ENCODE measurements around the gene TBC1D16. TPM values are rescaled to one million over a fixed set of nuclear protein-coding genes. Genes with fewer than 3 reads are reported as not detected.

Gene TBC1D16
- total and polyA plus RNA-seq, 11 donors = 5.3 to 22.1 (median 17.4) TPM

DNA sequence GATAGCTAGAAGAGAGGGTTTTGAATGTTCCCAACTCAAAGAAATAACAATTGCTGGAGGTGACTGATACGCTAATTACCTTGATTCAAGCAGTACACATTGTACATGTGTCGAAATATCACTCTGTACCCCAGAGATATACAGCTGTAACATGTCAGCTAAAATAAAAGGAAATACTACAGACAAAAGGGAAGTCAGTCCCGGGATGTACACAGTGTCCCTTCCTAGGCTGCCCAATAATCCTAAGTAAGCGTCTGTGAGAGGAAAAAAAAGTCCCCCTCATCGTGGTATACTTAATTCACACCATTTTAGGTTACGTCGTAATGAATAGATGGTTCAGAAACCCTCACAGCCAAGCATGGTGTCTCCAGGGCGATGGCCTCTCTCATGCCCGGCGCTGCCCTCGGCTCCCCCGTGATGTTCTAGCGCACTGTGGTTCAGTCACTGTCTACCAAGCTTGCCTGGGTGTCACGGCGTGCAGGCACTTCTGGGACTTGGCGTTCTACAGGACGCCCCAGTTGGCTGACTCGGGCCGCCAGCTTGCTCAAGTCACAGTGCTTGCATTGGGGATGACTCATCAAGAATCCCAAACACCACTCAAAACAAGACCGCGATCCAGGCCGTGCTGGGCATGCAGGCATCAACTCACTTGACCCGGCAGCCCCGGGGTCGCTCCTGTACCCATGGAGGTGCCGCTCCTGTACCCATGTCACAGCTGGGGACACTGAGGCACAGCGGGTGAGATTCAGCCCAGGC is 28.3 kb upstream of the TBC1D16 start:
- peak overlapping the region in 3 of 12 donors; percentile 4 to 78 (median 51) for H3K27ac ChIP-seq
- peak; percentile 28 to 61 (median 44) for ATAC-seq
- 81 to 89% (median 88%) methylated on average over 16 to 27 of the region's 27 CpGs for WGBS, 4 donors

GRCh38 chr17:80061421-80061820 is 25.7 kb upstream of the TBC1D16 start:
- intact Hi-C loops (cut with DNase I) = no loop called here
- Histone ChIP-seq H3K4me3 (no peak overlapping the region), H3K36me3 (peaks cover 0 to 15% (median 0%) of the 10 kb centered on the region in 9 donors), H3K4me1 (peaks cover 0 to 15% (median 0%) of the 10 kb centered on the region in 12 donors), H3K9me3 (no peaks in the 10 kb centered on the region), H3K27me3 (no peaks in the 10 kb centered on the region), H3K27ac (no peak overlapping the region)
- DNase-seq (no peak), ATAC-seq (no peak)
- WGBS, 4 donors = 83 to 93% (median 88%) methylated on average over 11 to 12 of the region's 12 CpGs
- TF ChIP-seq POLR2A (IDR thresholded peaks at IDR 0.05) = no peak
- TF ChIP-seq, protein P1, sequence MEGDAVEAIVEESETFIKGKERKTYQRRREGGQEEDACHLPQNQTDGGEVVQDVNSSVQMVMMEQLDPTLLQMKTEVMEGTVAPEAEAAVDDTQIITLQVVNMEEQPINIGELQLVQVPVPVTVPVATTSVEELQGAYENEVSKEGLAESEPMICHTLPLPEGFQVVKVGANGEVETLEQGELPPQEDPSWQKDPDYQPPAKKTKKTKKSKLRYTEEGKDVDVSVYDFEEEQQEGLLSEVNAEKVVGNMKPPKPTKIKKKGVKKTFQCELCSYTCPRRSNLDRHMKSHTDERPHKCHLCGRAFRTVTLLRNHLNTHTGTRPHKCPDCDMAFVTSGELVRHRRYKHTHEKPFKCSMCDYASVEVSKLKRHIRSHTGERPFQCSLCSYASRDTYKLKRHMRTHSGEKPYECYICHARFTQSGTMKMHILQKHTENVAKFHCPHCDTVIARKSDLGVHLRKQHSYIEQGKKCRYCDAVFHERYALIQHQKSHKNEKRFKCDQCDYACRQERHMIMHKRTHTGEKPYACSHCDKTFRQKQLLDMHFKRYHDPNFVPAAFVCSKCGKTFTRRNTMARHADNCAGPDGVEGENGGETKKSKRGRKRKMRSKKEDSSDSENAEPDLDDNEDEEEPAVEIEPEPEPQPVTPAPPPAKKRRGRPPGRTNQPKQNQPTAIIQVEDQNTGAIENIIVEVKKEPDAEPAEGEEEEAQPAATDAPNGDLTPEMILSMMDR (IDR thresholded peaks at IDR 0.05) = no peak

More for the DNA sequence above, 28.3 kb upstream of the TBC1D16 start:
- H3K4me3 ChIP-seq = no peak overlapping the region
- peaks cover 0 to 5% (median 0%) of the 10 kb centered on the region in 9 donors for H3K36me3 ChIP-seq
- DNase-seq = peak in 2 of 5 donors; percentile 48 to 56
- no peaks in the 10 kb centered on the region for H3K27me3 ChIP-seq
- intact Hi-C loops (cut with DNase I) = no loop called here
- H3K4me1 ChIP-seq = peaks cover 0 to 24% (median 7%) of the 10 kb centered on the region in 12 donors
- H3K9me3 ChIP-seq = no peaks in the 10 kb centered on the region
- no peak for TF ChIP-seq POLR2A (IDR thresholded peaks at IDR 0.05)
- TF ChIP-seq, protein P1 (IDR thresholded peaks at IDR 0.05) = no peak

- ATAC-seq (no peak), DNase-seq (no peak)
- H3K4me1 ChIP-seq = peaks cover 0 to 15% (median 0%) of the 10 kb centered on the region in 12 donors
- peaks cover 0 to 15% (median 3%) of the 10 kb centered on the region in 9 donors for H3K36me3 ChIP-seq
- no peak overlapping the region for H3K27ac ChIP-seq
- H3K27me3 ChIP-seq = no peaks in the 10 kb centered on the region
- H3K4me3 ChIP-seq = no peak overlapping the region
- 85 to 92% (median 91%) methylated on average over 4 of the region's 4 CpGs for WGBS, 4 donors
- TF ChIP-seq, protein P1 (IDR thresholded peaks at IDR 0.05) = no peak
- no peak for TF ChIP-seq POLR2A (IDR thresholded peaks at IDR 0.05)
- intact Hi-C loops (cut with DNase I) = no loop called here
- H3K9me3 ChIP-seq = no peaks in the 10 kb centered on the region
Observed at GRCh38 chr17:80060644-80061043, 25.0 kb upstream of the TBC1D16 start.

DNA sequence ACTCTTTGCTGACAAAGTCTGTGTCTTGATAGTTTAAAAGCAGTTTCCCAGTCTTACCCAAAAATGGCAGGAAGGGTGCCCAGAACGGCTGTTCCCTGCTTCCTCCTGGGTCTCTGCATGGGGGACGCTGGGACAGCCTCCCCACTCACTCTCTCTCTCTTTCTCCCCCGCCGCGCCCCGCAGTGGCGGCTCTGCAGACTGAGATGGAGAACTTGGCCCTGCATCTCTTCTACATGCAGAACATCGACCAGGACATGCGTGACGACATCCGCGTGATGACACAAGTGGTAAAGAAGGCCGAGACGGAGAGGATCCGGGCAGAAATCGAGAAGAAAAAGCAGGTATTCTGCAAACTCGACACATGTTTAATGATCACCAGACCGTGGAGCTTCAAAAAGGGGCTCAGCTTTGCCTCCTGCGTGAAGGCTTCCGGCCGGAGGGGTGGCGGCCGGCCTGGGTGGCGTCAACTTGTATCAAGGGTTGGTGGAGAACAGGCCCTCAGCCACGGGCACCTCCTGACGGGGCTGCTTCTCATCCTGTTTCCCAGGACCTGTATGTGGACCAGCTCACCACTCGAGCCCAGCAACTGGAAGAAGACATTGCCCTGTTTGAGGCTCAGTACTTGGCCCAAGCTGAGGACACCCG is 22.8 kb upstream of the TBC1D16 start:
- no peak overlapping the region for H3K27ac ChIP-seq
- no peak for TF ChIP-seq POLR2A (IDR thresholded peaks at IDR 0.05)
- TF ChIP-seq, protein P1 (IDR thresholded peaks at IDR 0.05) = no peak
- peaks cover 0 to 15% (median 3%) of the 10 kb centered on the region in 9 donors for H3K36me3 ChIP-seq
- DNase-seq = no peak
- 95% methylated on average over 28 of the region's 28 CpGs for WGBS, 4 donors
- no peak overlapping the region for H3K4me3 ChIP-seq
- H3K4me1 ChIP-seq = peaks cover 0 to 11% (median 0%) of the 10 kb centered on the region in 12 donors
- no peaks in the 10 kb centered on the region for H3K27me3 ChIP-seq
- ATAC-seq = no peak
- intact Hi-C loops (cut with DNase I) = no loop called here
- no peaks in the 10 kb centered on the region for H3K9me3 ChIP-seq
